Activated T-cell treated with anti-CD3 and anti-CD28 coated beads, Interleukin-2, amount 50 U/mL, for 72 hours (primary cell): Measurements from ENCODE around the gene DDX6. TPM values are rescaled to one million over a fixed set of nuclear protein-coding genes. Genes with fewer than 3 reads are reported as not detected.
"Not testable (repeated sequence)": the region's sequence is repeated elsewhere in the genome, so short reads cannot be mapped to it uniquely, and the experiment has no call there.

Experiments
- ATAC-seq, 2 donors: fragments of 150-1000 bp; cut with Tn5 transposase; replicated peaks in 1 of 2; 2 replicates each; pipeline ENCODE4 v1.10.0; 2021; ENCODE audit warnings: moderate library complexity in 2 of 2, mild to moderate bottlenecking in 1 of 2
- DNase-seq, 2 donors: peaks; one replicate each; pipeline ENCODE4 v3.0.0; 2021 to 2022; ENCODE audit warnings: mixed read lengths in 1 of 2
- H3K27ac Mint-ChIP-seq: one replicate; pipeline ENCODE4 v1.8.0; 2022; ENCODE audit warnings: mild to moderate bottlenecking, moderate library complexity, mixed read lengths
- H3K27me3 Mint-ChIP-seq: one replicate; pipeline ENCODE4 v1.8.0; 2022; ENCODE audit warnings: low read depth, mixed read lengths
- H3K36me3 Mint-ChIP-seq, 2 donors: one replicate each; pipeline ENCODE4 v1.8.0; 2022; ENCODE audit warnings: mixed read lengths in 2 of 2, mild to moderate bottlenecking in 1 of 2; ENCODE audit not compliant: insufficient read depth in 2 of 2
- H3K4me1 Mint-ChIP-seq: one replicate; pipeline ENCODE4 v1.8.0; 2022; ENCODE audit warnings: low read depth, mixed read lengths
- H3K4me3 Mint-ChIP-seq, 2 donors: one replicate each; pipeline ENCODE4 v1.8.0; 2022; ENCODE audit warnings: mild to moderate bottlenecking in 2 of 2, mixed read lengths in 2 of 2, moderate library complexity in 2 of 2
- H3K9me3 Mint-ChIP-seq, 2 donors: one replicate each; pipeline ENCODE4 v1.8.0; 2022; ENCODE audit warnings: mixed read lengths in 2 of 2
- total RNA-seq, 2 donors: library from RNA; stranded (reverse); gene quantifications; one replicate each; pipeline ENCODE4 v1.2.3, GENCODE V29; 2022

DDX6 gene
- total RNA-seq, 2 donors from 2014 or later: 239 to 256 TPM

DNA sequence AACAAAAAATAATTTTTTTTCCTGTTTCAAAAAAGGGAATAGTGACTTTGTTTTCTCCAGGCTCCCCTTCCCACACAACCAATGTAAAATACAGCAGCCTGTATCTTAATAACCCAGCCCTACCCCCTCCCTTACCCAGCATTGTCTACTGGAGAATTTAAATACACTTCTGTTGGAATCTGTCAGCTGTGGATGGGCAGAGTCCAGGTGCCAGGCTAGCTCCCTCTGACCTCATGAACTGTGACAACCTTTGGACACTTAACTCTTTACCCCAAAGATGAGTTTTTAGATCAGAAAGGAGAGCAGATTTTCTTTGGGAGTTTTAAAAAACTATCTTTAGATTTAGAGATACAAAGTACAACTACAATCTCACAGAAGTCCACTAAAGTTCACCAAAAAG, 42.9 kb downstream of the DDX6 start:
- Mint-ChIP-seq H3K27ac (peak overlapping the region; percentile 55), H3K4me3 (no peak overlapping the region), H3K36me3 (peaks cover 0 to 15% of the 10 kb centered on the region in 2 donors), H3K9me3 (no peaks in the 10 kb centered on the region), H3K4me1 (no peaks in the 10 kb centered on the region), H3K27me3 (no peaks in the 10 kb centered on the region)
- DNase-seq: no peak
- ATAC-seq: no peak

GRCh38 chr11:118746988-118747585, 43.9 kb downstream of the DDX6 start:
- no peak overlapping the region for H3K27ac Mint-ChIP-seq
- H3K4me3 Mint-ChIP-seq: no peak overlapping the region
- DNase-seq: no peak
- ATAC-seq: no peak
- H3K4me1 Mint-ChIP-seq: no peaks in the 10 kb centered on the region
- peaks cover 0 to 15% of the 10 kb centered on the region in 2 donors for H3K36me3 Mint-ChIP-seq
- H3K27me3 Mint-ChIP-seq: no peaks in the 10 kb centered on the region
- H3K9me3 Mint-ChIP-seq: no peaks in the 10 kb centered on the region

DNA sequence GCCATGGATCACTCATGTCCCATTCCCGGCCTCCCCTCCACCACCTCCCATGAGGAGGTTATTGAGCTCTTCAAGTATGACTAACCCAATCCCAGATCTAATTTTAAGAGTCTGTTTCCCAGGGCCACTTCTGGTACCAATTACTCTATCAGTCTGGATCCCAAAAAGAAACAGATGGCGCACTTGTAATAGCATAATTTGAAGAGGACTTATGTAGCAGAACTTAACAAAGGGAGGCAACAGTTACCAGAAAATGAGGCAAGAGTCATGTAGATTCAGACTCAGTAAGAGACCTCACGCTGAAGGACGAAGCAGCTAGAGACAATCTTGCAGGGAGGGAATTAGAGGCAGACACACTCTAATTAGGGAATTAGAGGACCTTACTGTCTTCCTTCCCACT, 46.9 kb downstream of the DDX6 start:
- H3K4me1 Mint-ChIP-seq: no peaks in the 10 kb centered on the region
- H3K4me3 Mint-ChIP-seq: no peak overlapping the region
- H3K9me3 Mint-ChIP-seq: no peaks in the 10 kb centered on the region
- ATAC-seq: peak; percentile 14 to 17
- H3K36me3 Mint-ChIP-seq: peaks cover 0 to 2% of the 10 kb centered on the region in 2 donors
- DNase-seq: no peak
- no peaks in the 10 kb centered on the region for H3K27me3 Mint-ChIP-seq
- no peak overlapping the region for H3K27ac Mint-ChIP-seq

DNA sequence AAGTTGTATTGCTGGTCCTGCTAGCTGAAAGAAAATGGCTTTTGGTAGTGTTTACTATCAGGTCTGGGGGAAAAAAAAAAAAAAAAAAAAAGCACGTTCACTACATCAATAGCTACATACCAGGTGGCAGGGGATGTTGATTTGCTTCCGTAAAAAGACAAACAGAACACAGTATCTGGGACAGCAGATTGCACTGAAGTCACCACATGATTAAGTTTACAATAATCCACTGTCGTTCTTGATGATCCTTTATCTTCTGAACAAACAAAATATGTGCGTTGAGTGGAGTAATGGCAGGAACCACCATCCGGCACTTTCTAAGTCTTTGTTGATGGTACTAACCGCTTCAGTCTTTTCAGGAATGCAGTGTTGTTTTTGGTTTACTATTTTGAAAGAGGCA, 48.7 kb downstream of the DDX6 start:
- H3K27ac Mint-ChIP-seq: no peak overlapping the region
- peaks cover 7% of the 10 kb centered on the region for H3K27me3 Mint-ChIP-seq
- DNase-seq (no peak), ATAC-seq (no peak)
- H3K9me3 Mint-ChIP-seq: no peaks in the 10 kb centered on the region
- H3K36me3 Mint-ChIP-seq: no peaks in the 10 kb centered on the region
- H3K4me3 Mint-ChIP-seq: no peak overlapping the region
- no peaks in the 10 kb centered on the region for H3K4me1 Mint-ChIP-seq

DNA sequence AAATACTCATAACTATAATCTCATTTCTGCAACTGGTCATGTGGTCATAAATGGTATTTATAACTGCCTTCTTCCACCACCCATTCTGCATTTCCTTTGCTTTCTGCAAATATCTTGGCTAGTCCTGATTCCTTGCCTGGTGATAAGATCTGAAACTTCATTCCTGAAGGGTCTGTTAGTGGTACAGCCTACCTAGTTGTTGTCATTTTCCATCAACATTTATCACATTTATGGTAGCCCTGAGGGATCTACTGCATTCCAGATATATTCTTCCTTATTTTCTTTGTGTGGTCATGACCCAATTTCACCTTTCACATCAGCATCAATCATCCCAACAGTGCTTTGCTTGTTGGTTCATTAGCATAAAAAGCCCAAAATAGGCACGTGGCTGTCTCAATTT, 50.1 kb downstream of the DDX6 start:
- DNase-seq: no peak
- H3K4me1 Mint-ChIP-seq: no peaks in the 10 kb centered on the region
- no peaks in the 10 kb centered on the region for H3K9me3 Mint-ChIP-seq
- H3K4me3 Mint-ChIP-seq: no peak overlapping the region
- no peak for ATAC-seq
- H3K27me3 Mint-ChIP-seq: peaks cover 7% of the 10 kb centered on the region
- no peaks in the 10 kb centered on the region for H3K36me3 Mint-ChIP-seq
- H3K27ac Mint-ChIP-seq: no peak overlapping the region

- H3K27me3 Mint-ChIP-seq: peaks cover 22% of the 10 kb centered on the region
- peaks cover 0 to 2% of the 10 kb centered on the region in 2 donors for H3K9me3 Mint-ChIP-seq
- DNase-seq: no peak
- ATAC-seq: no peak
- no peaks in the 10 kb centered on the region for H3K4me1 Mint-ChIP-seq
- no peak overlapping the region for H3K4me3 Mint-ChIP-seq
- H3K27ac Mint-ChIP-seq: no peak overlapping the region
- no peaks in the 10 kb centered on the region for H3K36me3 Mint-ChIP-seq
Measured at GRCh38 chr11:118735203-118735602, 55.8 kb downstream of the DDX6 start.

DNA sequence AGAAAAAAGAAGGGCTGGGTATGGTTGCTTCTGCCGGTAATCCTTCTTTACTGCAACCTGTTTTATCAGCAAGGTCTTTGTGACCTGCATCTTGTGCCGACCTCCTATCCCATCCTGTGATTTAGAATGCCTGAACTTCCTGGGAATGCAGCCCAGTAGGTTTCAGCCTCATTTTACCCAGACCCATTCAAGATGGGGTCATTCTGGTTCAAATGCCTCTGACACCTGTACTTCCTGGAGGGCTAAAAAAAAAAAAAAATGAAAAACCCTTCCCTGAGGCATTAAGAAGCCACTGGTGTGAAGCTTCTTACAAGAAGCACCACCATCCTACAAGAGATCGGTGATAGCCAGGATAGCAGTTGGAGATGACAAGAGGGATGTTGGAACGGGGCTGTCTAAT, 56.9 kb downstream of the DDX6 start:
- no peaks in the 10 kb centered on the region for H3K4me1 Mint-ChIP-seq
- H3K4me3 Mint-ChIP-seq: no peak overlapping the region
- no peak overlapping the region for H3K27ac Mint-ChIP-seq
- ATAC-seq (no peak), DNase-seq (no peak)
- no peaks in the 10 kb centered on the region for H3K36me3 Mint-ChIP-seq
- H3K9me3 Mint-ChIP-seq: peaks cover 0 to 2% of the 10 kb centered on the region in 2 donors
- H3K27me3 Mint-ChIP-seq: peaks cover 26% of the 10 kb centered on the region

- not testable (repeated sequence) for H3K9me3 Mint-ChIP-seq, H3K4me1 Mint-ChIP-seq, H3K4me3 Mint-ChIP-seq, H3K27ac Mint-ChIP-seq, DNase-seq, H3K36me3 Mint-ChIP-seq, ATAC-seq
- peaks cover 19% of the 10 kb centered on the region for H3K27me3 Mint-ChIP-seq
Measured at GRCh38 chr11:118729753-118730152, 61.2 kb downstream of the DDX6 start.

DNA sequence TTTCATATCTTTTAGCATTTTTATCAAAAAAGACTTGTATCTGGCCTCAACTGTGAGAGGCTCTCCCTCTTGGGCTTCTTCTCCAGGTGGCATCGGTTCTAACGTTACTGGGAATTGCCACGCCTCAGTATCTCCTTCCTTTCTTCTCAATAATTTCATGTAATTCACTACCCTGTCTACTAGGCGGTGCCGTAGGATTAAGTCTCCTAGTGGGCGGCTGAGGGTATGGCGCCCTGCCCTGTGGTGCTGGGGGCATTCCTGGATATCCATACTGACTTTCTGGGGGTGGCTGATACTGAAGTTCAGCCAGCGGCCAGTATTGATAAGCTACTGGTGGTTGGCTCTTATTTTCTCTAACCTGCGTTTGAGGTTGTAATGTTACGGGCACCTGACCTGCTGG, 62.9 kb downstream of the DDX6 start:
- H3K27me3 Mint-ChIP-seq: peaks cover 19% of the 10 kb centered on the region
- DNase-seq, ATAC-seq, H3K36me3 Mint-ChIP-seq, H3K4me1 Mint-ChIP-seq, H3K4me3 Mint-ChIP-seq, H3K9me3 Mint-ChIP-seq, H3K27ac Mint-ChIP-seq: not testable (repeated sequence)

DNA sequence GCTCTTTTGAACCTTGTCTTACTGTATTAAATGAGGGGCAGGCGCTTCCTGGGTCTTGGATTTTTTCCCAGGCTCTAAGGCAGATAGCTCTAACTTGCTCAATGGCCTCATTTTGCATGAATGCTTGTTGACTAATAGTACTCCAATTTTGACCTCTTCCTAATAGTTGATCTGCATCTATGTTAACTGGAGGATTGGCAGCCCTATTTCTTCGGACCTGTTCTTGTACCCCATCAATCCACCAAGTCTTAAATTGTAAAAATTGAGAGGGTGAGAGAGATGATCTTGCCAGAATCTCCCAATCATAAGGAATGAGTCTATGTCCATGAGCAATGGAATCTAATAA, 63.3 kb downstream of the DDX6 start:
- not testable (repeated sequence) for H3K4me3 Mint-ChIP-seq, DNase-seq, H3K9me3 Mint-ChIP-seq, H3K36me3 Mint-ChIP-seq, ATAC-seq, H3K27ac Mint-ChIP-seq, H3K4me1 Mint-ChIP-seq
- H3K27me3 Mint-ChIP-seq: peaks cover 19% of the 10 kb centered on the region

- ATAC-seq, H3K9me3 Mint-ChIP-seq, H3K4me1 Mint-ChIP-seq: not testable (repeated sequence)
Measured at GRCh38 chr11:118727001-118727720, 63.8 kb downstream of the DDX6 start.

GRCh38 chr11:118721478-118722015, 69.4 kb downstream of the DDX6 start:
- H3K27me3 Mint-ChIP-seq, H3K4me1 Mint-ChIP-seq, H3K9me3 Mint-ChIP-seq, ATAC-seq, DNase-seq, H3K27ac Mint-ChIP-seq, H3K4me3 Mint-ChIP-seq, H3K36me3 Mint-ChIP-seq: not testable (repeated sequence)

More at GRCh38 chr11:118727001-118727720, 63.8 kb downstream of the DDX6 start:
- DNase-seq, H3K36me3 Mint-ChIP-seq, H3K4me3 Mint-ChIP-seq, H3K27ac Mint-ChIP-seq: not testable (repeated sequence)
- peaks cover 19% of the 10 kb centered on the region for H3K27me3 Mint-ChIP-seq

DNA sequence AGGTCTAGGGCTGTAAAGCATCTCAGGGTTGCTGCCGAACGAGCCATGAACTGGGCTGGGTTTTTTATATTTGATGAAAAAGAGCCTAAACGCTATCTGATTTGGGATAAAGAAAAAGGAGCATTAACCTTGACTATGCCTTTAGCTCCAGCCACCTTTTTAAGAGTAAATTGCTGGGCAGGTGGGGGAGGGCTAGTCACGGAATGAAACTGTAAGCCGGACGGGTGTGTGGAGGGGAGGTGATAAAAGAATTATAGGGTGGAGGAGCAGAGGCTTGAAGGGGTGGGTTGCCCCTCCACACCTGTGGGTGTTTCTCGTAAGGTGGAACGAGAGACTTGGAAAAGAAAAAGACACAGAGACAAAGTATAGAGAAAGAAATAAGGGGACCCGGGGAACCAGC, 70.2 kb downstream of the DDX6 start:
- not testable (repeated sequence) for H3K27me3 Mint-ChIP-seq, H3K4me1 Mint-ChIP-seq, DNase-seq, H3K4me3 Mint-ChIP-seq, H3K36me3 Mint-ChIP-seq, H3K27ac Mint-ChIP-seq, H3K9me3 Mint-ChIP-seq, ATAC-seq

- H3K27me3 Mint-ChIP-seq, ATAC-seq, H3K4me3 Mint-ChIP-seq, DNase-seq, H3K27ac Mint-ChIP-seq, H3K9me3 Mint-ChIP-seq, H3K4me1 Mint-ChIP-seq, H3K36me3 Mint-ChIP-seq: not testable (repeated sequence)
Measured at GRCh38 chr11:118720078-118720477, 70.9 kb downstream of the DDX6 start.
